Activated T-cell treated with anti-CD3 and anti-CD28 coated beads, Interleukin-2, amount 50 U/mL, for 4 hours (primary cell): ENCODE measurements around the gene ARHGEF3. TPM values are rescaled to one million over a fixed set of nuclear protein-coding genes. Genes with fewer than 3 reads are reported as not detected.

Experiments
- ATAC-seq, 2 donors: fragments of 200-7000 bp; cut with Tn5 transposase; one replicate each; pipeline ENCODE4 v1.10.0; 2021
- DNase-seq: peaks from one replicate; pipeline ENCODE4 v3.0.0-alpha.2; 2020
- H3K27me3 Mint-ChIP-seq: one replicate; pipeline ENCODE4 v1.8.0; 2021; ENCODE audit warnings: low read depth, mixed read lengths
- H3K36me3 Mint-ChIP-seq: one replicate; pipeline ENCODE4 v1.8.0; 2022; ENCODE audit warnings: mixed read lengths; ENCODE audit not compliant: insufficient read depth
- H3K4me1 Mint-ChIP-seq: one replicate; pipeline ENCODE4 v1.8.0; 2021; ENCODE audit warnings: low read depth, mixed read lengths
- H3K4me3 Mint-ChIP-seq: one replicate; pipeline ENCODE4 v1.8.0; 2021; ENCODE audit warnings: mild to moderate bottlenecking, moderate library complexity, mixed read lengths
- H3K9me3 Mint-ChIP-seq: one replicate; pipeline ENCODE4 v1.8.0; 2021; ENCODE audit warnings: mixed read lengths
- total RNA-seq, 3 donors: library from RNA; stranded (reverse); gene quantifications; one replicate each; pipeline ENCODE4 v1.2.1, GENCODE V29; 2021

The ARHGEF3 gene
- total RNA-seq, 3 donors from 2014 or later, result 42.4 to 53.9 (median 44.7) TPM

DNA sequence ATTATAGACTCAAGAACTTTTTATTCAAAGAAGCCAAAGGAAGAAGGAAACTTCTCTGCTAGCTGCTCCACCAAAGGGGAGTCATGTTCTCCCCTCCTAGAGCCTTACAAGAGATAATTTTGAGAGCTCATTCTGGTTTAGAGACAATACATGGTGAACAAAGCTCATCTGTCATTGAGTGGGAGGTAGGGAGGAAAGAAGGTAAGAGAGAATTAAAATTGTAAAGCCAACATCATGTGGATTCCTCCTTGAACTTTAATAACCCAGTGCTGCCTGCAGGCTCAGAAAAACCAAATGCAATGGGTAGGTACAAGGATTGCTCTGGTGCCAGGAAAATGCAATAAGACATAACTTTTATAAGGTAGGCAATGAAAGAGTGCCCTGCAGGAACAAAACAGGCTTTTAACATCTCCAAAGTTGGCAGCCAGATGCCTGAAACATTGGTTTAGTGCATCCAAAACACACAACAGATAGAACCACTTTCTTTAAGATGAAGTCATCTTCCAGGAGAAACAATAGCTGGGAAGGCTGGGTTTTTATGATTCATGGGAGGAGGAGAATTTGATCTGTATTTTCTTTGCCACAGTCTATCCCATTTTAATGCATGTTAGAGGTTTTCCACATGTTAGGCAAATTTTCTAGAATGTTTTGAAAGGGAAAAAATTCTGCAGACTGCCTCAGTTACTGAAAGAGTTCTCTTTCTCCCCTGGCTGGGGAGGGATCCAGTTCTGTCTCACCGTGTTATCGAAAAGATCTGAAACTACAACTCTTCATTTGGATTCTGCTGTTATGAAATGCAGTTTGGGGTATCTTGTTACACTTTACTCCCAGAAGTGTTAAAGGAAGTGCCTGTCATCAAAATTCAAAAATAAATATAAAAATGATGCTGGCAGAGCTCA lies 11.3 kb upstream of the ARHGEF3 start:
- Mint-ChIP-seq H3K36me3 (peaks cover 3% of the 10 kb centered on the region), H3K9me3 (no peaks in the 10 kb centered on the region), H3K4me3 (no peak overlapping the region), H3K4me1 (peaks cover 69% of the 10 kb centered on the region), H3K27me3 (no peaks in the 10 kb centered on the region)
- ATAC-seq, result no peak
- DNase-seq, result no peak

DNA sequence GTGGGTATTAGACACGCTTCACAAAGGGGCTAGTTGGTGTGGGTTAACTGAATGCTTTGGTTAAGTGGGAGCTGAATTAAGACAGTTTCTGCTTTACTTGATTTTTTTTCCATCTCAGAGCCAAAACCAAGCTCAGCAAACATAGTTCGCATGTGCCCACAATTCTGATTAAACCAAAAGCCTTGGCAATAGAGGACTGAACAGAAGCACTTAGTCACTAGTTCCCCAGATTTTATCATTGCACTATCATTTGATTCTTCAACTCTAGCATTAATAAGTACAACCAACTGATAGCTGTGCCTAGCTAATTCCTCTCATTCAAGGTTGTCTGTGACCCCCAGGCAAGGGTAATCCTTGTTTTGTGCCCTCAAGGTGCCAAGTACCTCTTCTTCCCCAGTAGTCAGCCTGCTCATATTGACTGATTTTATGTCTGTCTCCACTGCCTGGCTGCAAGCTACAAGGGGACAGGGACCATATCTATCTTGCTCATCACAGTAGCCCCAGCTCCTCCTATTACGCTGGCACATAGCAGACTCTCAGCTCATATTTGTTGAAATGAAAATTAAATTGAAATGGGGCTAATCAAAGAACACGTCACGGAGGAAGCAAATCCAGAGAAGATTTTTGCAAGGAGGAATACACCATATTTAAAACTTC lies 9.9 kb upstream of the ARHGEF3 start:
- ATAC-seq, result peak in 1 of 2 donors; percentile 18
- Mint-ChIP-seq H3K9me3 (no peaks in the 10 kb centered on the region), H3K4me3 (peak overlapping the region; percentile 39), H3K27me3 (no peaks in the 10 kb centered on the region), H3K4me1 (peaks cover 58% of the 10 kb centered on the region), H3K36me3 (no peaks in the 10 kb centered on the region)
- no peak for DNase-seq

DNA sequence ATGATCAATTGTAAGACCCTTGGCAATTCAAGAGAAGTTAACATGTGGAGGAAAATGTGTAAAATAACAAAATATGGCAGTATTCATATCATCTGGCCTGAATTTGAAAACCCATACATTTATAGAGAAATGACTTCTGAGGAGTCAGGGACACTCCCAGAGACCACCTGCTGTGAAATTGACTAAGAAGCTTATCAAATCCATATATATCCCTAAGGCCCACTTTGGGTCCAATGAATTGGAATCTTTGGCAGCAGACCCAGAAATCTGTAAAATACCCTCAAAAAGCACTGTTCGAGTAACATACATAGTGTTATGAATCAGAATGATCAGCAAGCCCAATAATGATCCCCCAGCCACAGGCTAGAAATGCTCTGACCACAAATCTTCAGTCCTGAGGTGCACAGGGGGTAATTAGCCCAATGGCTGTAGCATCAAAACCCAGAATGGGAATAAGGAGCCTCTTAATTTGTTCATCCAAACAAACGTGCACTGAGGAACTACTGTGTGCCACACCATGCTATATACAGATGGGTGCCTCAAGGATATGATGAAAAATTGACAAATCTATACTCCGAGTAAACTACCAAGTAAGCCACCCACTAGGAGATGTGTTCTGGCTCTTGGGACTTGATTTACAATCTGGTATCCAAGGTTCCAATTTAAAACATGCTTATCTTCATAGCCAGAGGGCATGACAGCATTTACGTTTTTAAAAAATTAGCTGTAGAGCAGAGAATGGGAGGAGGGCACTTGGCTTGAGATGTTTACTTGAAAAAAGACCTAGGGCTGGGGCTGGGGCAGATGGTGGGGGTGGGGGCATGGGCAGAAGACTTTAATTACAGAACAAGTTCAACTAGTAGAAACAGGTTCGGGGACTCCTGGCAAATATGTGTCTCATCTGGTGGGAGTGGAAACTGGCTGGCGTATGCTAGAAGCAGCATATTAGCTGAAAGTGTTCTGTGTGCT lies 9.1 kb upstream of the ARHGEF3 start:
- no peaks in the 10 kb centered on the region for H3K27me3 Mint-ChIP-seq
- no peak for DNase-seq
- H3K4me3 Mint-ChIP-seq, result no peak overlapping the region
- no peaks in the 10 kb centered on the region for H3K36me3 Mint-ChIP-seq
- H3K9me3 Mint-ChIP-seq, result no peaks in the 10 kb centered on the region
- ATAC-seq, result no peak
- H3K4me1 Mint-ChIP-seq, result peaks cover 51% of the 10 kb centered on the region

DNA sequence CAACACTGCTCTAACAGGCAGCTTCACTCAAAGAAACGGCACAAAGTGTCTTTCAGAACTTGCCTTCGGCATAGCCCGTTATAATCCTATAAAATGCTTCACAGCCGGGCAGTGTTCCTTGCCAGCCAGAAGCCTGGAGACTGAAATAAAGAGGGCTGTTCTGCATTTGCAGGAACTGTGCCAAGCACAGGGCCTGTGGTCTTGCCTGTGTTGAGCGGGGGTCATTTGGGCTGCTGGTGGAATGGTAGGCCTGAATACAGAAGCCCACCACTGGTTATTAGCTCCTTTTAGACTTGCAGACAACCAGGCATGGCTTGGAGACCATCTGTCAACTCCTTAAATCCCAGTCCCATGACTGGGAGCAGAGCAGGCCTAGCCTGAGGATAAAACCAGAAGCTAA lies 4.7 kb upstream of the ARHGEF3 start:
- Mint-ChIP-seq H3K36me3 (no peaks in the 10 kb centered on the region), H3K27me3 (no peaks in the 10 kb centered on the region), H3K4me1 (peaks cover 21% of the 10 kb centered on the region), H3K4me3 (no peak overlapping the region), H3K9me3 (no peaks in the 10 kb centered on the region)
- DNase-seq (no peak), ATAC-seq (no peak)

DNA sequence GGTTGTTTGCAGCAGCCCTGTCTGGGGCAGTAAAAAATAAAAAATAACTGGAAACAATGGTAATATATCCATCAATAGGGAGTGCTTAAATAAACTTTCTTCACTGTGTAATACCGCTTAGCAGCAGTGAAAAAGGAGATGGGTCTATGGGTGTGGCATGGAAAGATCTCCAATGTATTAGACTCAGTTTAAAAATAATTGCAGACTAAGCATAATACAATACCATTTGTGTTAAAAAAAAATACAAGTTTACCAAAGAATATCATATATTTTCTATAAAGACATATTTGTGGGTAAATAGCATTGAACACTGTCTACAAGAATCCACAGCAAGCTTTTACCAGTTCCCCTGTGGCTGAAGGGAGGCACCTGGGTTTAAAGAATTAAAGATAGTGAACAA lies 1.0 kb upstream of the ARHGEF3 start:
- H3K36me3 Mint-ChIP-seq, result no peaks in the 10 kb centered on the region
- no peak for ATAC-seq
- peaks cover 29% of the 10 kb centered on the region for H3K4me1 Mint-ChIP-seq
- DNase-seq, result no peak
- no peaks in the 10 kb centered on the region for H3K9me3 Mint-ChIP-seq
- H3K4me3 Mint-ChIP-seq, result peak overlapping the region; percentile 78
- H3K27me3 Mint-ChIP-seq, result no peaks in the 10 kb centered on the region

DNA sequence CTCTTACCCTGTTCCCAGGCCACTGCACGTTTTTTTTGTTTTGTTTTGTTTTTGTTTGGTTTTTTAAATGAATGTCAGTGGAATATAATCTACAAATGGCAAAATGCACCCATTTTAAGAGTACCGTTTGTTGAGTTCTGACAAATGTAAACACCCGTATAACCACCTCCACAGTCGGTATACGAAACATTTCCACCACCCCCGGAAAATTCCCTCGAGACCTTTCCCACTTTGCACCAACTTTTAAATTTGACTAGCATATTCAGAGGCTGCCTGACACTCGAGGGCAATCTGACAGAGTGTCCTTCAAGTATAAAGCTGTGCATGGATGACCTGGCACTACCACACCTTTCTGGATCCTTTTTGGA lies 613 bp upstream of the ARHGEF3 start:
- peak; percentile 33 for DNase-seq
- no peaks in the 10 kb centered on the region for H3K27me3 Mint-ChIP-seq
- H3K4me1 Mint-ChIP-seq, result peaks cover 32% of the 10 kb centered on the region
- H3K36me3 Mint-ChIP-seq, result no peaks in the 10 kb centered on the region
- ATAC-seq, result no peak
- H3K9me3 Mint-ChIP-seq, result no peaks in the 10 kb centered on the region
- H3K4me3 Mint-ChIP-seq, result peak overlapping the region; percentile 78

DNA sequence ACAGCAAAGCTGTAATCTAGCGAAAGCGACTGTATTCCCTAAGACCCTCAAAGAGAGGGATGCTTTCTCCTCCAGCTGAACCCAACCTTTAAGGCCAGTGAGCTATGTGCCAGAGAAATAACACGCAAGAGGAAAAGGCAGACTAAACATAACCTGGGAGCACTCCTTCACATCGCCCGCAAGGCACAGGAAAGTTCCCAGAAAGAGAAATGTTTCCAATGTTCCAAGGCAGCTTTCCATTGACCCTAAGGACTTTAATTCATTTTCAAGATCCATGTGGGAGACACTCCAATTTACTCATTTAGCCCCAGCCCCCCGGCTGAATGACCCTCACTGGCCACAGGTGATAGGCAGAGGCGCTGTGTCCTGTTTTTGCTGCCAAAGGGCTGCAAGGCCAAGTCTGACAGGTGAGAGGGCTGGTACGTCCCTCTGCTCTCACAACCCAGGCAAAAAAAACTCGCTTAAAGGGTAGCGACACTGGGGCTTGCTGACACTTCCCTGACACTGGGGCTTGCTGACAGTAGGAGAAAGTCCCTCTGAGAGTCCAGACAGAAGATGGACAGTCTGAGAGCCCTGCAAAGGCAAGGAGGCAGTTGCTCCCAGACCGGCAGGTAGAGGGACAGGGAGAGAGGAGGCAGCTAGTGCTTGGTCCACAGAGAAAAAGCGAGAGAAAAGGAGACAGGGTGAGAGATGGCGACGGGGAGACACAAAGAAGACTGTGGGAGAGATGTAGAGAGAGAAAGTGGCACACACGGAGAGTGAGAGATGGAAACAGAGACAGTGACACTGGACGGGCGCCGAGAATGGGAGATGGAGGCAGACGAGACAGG lies 702 bp downstream of the ARHGEF3 start:
- H3K36me3 Mint-ChIP-seq, result peaks cover 2% of the 10 kb centered on the region
- peaks cover 43% of the 10 kb centered on the region for H3K4me1 Mint-ChIP-seq
- peak overlapping the region; percentile 95 for H3K4me3 Mint-ChIP-seq
- peak; percentile 35 to 36 for ATAC-seq
- no peaks in the 10 kb centered on the region for H3K27me3 Mint-ChIP-seq
- DNase-seq, result no peak
- H3K9me3 Mint-ChIP-seq, result no peaks in the 10 kb centered on the region

DNA sequence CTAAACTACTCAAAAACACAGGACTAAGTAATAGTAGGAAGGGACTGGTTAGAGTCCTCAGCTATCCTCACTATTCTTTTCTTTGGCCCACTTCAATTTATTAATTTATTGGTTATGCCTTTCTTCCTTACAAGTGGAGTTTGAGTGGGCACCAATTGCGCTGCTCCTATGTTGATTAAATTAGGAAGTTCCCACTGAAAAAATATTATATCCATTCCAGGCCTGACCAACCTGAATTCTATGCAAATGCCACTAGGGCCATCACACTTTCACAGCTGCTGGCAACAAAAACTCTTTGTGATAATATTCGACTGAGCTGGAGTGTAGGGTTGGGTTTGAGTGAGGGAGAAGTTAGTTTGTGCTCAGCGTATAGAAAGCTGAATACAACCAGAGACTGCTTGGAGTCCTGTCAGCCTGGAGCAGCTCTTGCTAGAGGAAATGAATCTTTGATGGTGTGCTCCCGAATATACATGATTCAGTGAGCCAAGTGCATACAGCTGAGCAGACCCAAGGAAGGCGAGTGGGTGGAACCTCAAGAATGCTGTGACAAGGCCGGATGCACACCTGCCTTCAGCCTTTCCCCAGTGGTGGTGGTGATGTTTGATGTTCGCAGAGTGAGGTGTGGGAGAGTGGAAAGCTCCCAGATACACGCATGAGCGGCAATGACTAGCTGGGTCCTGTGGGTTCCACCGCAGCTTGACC lies 1.5 kb downstream of the ARHGEF3 start:
- peak; percentile 76 for DNase-seq
- H3K27me3 Mint-ChIP-seq, result no peaks in the 10 kb centered on the region
- H3K9me3 Mint-ChIP-seq, result no peaks in the 10 kb centered on the region
- H3K4me1 Mint-ChIP-seq, result peaks cover 51% of the 10 kb centered on the region
- H3K4me3 Mint-ChIP-seq, result peak overlapping the region; percentile 95
- peak; percentile 62 to 63 for ATAC-seq
- peaks cover 6% of the 10 kb centered on the region for H3K36me3 Mint-ChIP-seq

DNA sequence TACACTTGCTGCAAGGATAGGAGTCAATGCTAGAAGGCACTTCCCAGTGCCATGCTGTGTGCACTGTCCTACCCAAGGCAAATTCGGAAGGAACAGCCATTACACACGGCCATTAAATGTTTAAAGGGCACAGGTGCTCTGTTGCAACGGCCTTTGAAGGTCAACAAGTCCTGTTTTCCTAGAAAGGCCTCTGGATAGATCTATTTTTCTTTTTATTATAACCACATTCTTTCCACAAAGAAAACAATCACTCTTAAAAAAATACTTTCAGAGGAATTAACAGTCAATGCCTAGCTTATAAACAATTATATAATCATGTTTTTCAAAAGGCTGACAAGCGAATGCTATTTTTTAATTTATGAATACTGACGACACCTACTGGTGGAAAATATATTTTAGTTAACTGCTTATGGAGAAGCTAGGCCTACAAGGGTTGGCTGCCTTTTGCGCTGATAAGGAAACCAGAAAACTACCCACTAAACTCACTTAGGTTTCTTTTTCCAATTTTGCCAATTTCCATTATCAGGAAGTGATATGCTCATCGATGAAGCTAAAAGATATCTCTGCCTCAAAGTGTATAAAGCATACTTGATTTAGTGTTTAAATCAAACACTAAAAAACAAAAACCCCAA lies 2.4 kb downstream of the ARHGEF3 start:
- H3K4me1 Mint-ChIP-seq, result peaks cover 59% of the 10 kb centered on the region
- H3K36me3 Mint-ChIP-seq, result peaks cover 9% of the 10 kb centered on the region
- no peaks in the 10 kb centered on the region for H3K27me3 Mint-ChIP-seq
- ATAC-seq (no peak), DNase-seq (no peak)
- H3K9me3 Mint-ChIP-seq, result no peaks in the 10 kb centered on the region
- peak overlapping the region; percentile 95 for H3K4me3 Mint-ChIP-seq

DNA sequence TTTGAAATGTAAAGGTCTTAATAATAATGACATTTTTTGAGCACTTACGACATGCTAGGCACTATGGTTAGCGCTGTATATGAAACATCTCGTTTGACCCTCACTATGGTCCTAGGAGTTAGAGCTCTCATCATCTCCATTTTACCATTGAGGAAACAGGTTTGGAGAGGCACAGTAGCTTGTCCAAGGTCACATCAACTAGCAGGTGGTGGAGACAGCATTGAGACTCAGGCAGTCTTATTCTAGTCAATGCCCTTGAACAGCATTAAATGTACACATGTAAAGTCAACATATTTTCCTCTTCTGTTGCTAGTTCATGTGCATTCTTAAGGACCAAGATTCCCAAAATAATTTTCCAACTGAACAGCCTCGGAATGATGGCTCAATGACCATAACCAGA lies 4.8 kb downstream of the ARHGEF3 start:
- no peak for DNase-seq
- no peak for ATAC-seq
- peak overlapping the region; percentile 95 for H3K4me3 Mint-ChIP-seq
- H3K27me3 Mint-ChIP-seq, result no peaks in the 10 kb centered on the region
- peaks cover 67% of the 10 kb centered on the region for H3K4me1 Mint-ChIP-seq
- H3K36me3 Mint-ChIP-seq, result peaks cover 17% of the 10 kb centered on the region
- no peaks in the 10 kb centered on the region for H3K9me3 Mint-ChIP-seq

DNA sequence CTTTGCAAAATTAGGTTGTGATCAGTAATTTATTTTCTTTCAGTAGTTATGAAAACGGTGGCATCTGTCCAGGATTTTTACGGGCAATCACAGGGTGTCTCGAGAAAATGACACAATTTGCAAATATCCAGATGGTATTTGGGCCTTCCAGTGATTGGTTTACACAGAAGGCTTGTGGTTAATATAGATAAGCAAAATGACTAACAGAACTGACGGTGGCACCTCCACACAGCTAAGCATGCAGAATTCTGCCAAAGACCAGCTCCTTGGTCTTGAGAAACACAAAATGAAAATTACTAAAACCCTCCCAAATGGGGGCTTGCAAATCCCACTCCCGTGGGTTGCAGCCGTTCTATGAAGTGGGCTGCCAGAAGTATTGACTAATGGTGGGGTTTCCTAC lies 5.5 kb downstream of the ARHGEF3 start:
- peaks cover 17% of the 10 kb centered on the region for H3K36me3 Mint-ChIP-seq
- no peaks in the 10 kb centered on the region for H3K9me3 Mint-ChIP-seq
- H3K4me3 Mint-ChIP-seq, result peak overlapping the region; percentile 95
- ATAC-seq (peak; percentile 18 to 28), DNase-seq (no peak)
- no peaks in the 10 kb centered on the region for H3K27me3 Mint-ChIP-seq
- H3K4me1 Mint-ChIP-seq, result peaks cover 75% of the 10 kb centered on the region

DNA sequence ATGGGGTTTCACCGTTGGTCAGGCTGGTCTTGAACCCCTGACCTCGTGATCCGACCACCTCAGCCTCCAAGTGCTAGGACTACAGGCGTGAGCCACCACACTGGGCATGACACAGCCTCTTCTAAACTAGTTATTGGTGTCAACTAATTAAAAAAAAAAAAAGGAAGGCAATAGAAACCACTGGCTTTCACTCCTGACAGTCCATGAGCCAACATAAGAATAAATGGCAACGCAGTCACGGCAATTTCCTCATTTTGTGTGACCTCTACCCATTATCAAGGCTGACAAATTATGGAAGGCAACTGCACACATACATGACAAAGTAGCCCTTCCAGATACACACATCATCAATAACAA lies 5.9 kb downstream of the ARHGEF3 start:
- H3K36me3 Mint-ChIP-seq, result peaks cover 17% of the 10 kb centered on the region
- H3K4me1 Mint-ChIP-seq, result peaks cover 79% of the 10 kb centered on the region
- H3K4me3 Mint-ChIP-seq, result peak overlapping the region; percentile 95
- H3K27me3 Mint-ChIP-seq, result no peaks in the 10 kb centered on the region
- DNase-seq (no peak), ATAC-seq (no peak)
- no peaks in the 10 kb centered on the region for H3K9me3 Mint-ChIP-seq
